HEK293 (cell line): ENCODE measurements around the gene DDX23.

Experiments
- CTCF ChIA-PET: fragments of 350-600 bp; formaldehyde crosslinking; extraction: SDS; loops from one replicate; lab custom pipeline; 2021; ENCODE audit warnings: antibody characterized with exemption; lab: Yijun Ruan, JAX
- POLR2A ChIA-PET: fragments of 300-600 bp; formaldehyde crosslinking; extraction: SDS; loops from one replicate; lab custom pipeline; 2020; ENCODE audit warnings: antibody characterized with exemption, inconsistent platforms; lab: Yijun Ruan, JAX
- H3K27ac ChIP-seq: fragments of 200-500 bp; sonication (Bioruptor generic); 2 replicates; pipeline ENCODE4 v1.5.1; 2014; ENCODE audit warnings: low read depth, low read length, control low read depth, inconsistent platforms; ENCODE audit errors: extremely low read depth
- H3K36me3 ChIP-seq, 2 experiments: fragments of 200-500 bp in 1 of 2; sonication (Bioruptor generic) in 1 of 2; 1 replicate in 1 of 2; 2 replicates in 1 of 2; pipeline ENCODE4 v1.5.1; 2014 to 2017; ENCODE audit warnings: inconsistent platforms in 2 of 2, low read length in 2 of 2; ENCODE audit not compliant: control insufficient read depth in 2 of 2, insufficient read depth in 1 of 2
- H3K4me1 ChIP-seq: fragments of 200-500 bp; sonication (Bioruptor generic); 2 replicates; pipeline ENCODE4 v1.5.1; 2014; ENCODE audit warnings: mild to moderate bottlenecking, low read length, inconsistent platforms; ENCODE audit not compliant: control insufficient read depth, insufficient read depth
- H3K4me3 ChIP-seq: 2 replicates; pipeline ENCODE4 v1.5.1; 2011; ENCODE audit warnings: low read depth, mild to moderate bottlenecking, control low read depth, low read length, moderate library complexity
- H3K9me3 ChIP-seq: fragments of 200-500 bp; sonication (Bioruptor generic); 2 replicates; pipeline ENCODE4 v1.5.1; 2014; ENCODE audit warnings: low read depth, low read length, inconsistent platforms; ENCODE audit not compliant: control insufficient read depth, insufficient read depth
- ZBTB48 ChIP-seq: fragments of 450-650 bp; formaldehyde crosslinking; IDR thresholded peaks from 2 replicates; pipeline ENCODE4 v1.5.1; 2016; ENCODE audit warnings: missing biosample characterization, missing genetic modification characterization
- ZFP41 ChIP-seq: fragments of 450-650 bp; formaldehyde crosslinking; IDR thresholded peaks from 2 replicates; pipeline ENCODE4 v1.5.1; 2016; ENCODE audit warnings: missing biosample characterization, missing genetic modification characterization, borderline replicate concordance
- ZNF10 ChIP-seq: fragments of 450-650 bp; formaldehyde crosslinking; IDR thresholded peaks from 2 replicates; pipeline ENCODE4 v1.5.1; 2017; ENCODE audit warnings: missing biosample characterization, missing genetic modification characterization
- ZNF157 ChIP-seq: fragments of 450-650 bp; formaldehyde crosslinking; IDR thresholded peaks from 2 replicates; pipeline ENCODE4 v1.5.1; 2016; ENCODE audit warnings: missing biosample characterization, missing genetic modification characterization
- ZNF175 ChIP-seq: fragments of 450-650 bp; formaldehyde crosslinking; IDR thresholded peaks from 2 replicates; pipeline ENCODE4 v1.5.1; 2016; ENCODE audit warnings: missing biosample characterization, missing genetic modification characterization
- ZNF266 ChIP-seq: fragments of 450-650 bp; formaldehyde crosslinking; IDR thresholded peaks from 2 replicates; pipeline ENCODE4 v1.5.1; 2016; ENCODE audit warnings: missing biosample characterization, missing genetic modification characterization, low read depth
- ZNF311 ChIP-seq: fragments of 450-650 bp; formaldehyde crosslinking; IDR thresholded peaks from 2 replicates; pipeline ENCODE4 v1.5.1; 2017; ENCODE audit warnings: missing biosample characterization, missing genetic modification characterization, borderline replicate concordance
- ZNF324 ChIP-seq: fragments of 450-650 bp; formaldehyde crosslinking; IDR thresholded peaks from 2 replicates; pipeline ENCODE4 v1.5.1; 2016; ENCODE audit warnings: missing biosample characterization, missing genetic modification characterization
- ZNF571 ChIP-seq: fragments of 450-650 bp; formaldehyde crosslinking; IDR thresholded peaks from 2 replicates; pipeline ENCODE4 v1.5.0; 2017; ENCODE audit warnings: missing biosample characterization, missing genetic modification characterization
- ZNF629 ChIP-seq: fragments of 450-650 bp; formaldehyde crosslinking; IDR thresholded peaks from 2 replicates; pipeline ENCODE4 v1.5.1; 2017; ENCODE audit warnings: missing biosample characterization, missing genetic modification characterization
- ZNF747 ChIP-seq: fragments of 450-650 bp; formaldehyde crosslinking; IDR thresholded peaks from 2 replicates; pipeline ENCODE4 v1.5.1; 2016; ENCODE audit warnings: missing biosample characterization, missing genetic modification characterization
- ZNF768 ChIP-seq: fragments of 450-650 bp; formaldehyde crosslinking; IDR thresholded peaks from 2 replicates; pipeline ENCODE4 v1.5.1; 2018; ENCODE audit warnings: missing biosample characterization, mild to moderate bottlenecking, missing genetic modification characterization
- ZSCAN30 ChIP-seq: fragments of 450-650 bp; IDR thresholded peaks from 2 replicates; pipeline ENCODE4 v1.5.1; 2018; ENCODE audit warnings: missing biosample characterization, mild to moderate bottlenecking, missing genetic modification characterization, moderate library complexity
- TF ChIP-seq, protein P1 (sequence below): fragments of 450-650 bp; formaldehyde crosslinking; IDR thresholded peaks from 2 replicates; pipeline ENCODE4; 2016; ENCODE audit warnings: missing biosample characterization, missing genetic modification characterization
- TF ChIP-seq, protein P2 (sequence below): fragments of 450-650 bp; formaldehyde crosslinking; IDR thresholded peaks from 2 replicates; pipeline ENCODE4 v1.5.1; 2016; ENCODE audit warnings: missing biosample characterization, missing genetic modification characterization
- TF ChIP-seq, protein P3 (sequence below): fragments of 450-650 bp; formaldehyde crosslinking; conservative IDR thresholded peaks from 2 replicates; pipeline ENCODE4 v1.5.1; 2016; ENCODE audit warnings: low read depth, missing biosample characterization, missing genetic modification characterization
- TF ChIP-seq, protein P4 (sequence below): fragments of 450-650 bp; formaldehyde crosslinking; IDR thresholded peaks from 2 replicates; pipeline ENCODE4 v1.5.1; 2017; ENCODE audit warnings: missing biosample characterization, missing genetic modification characterization

The DDX23 gene

DNA sequence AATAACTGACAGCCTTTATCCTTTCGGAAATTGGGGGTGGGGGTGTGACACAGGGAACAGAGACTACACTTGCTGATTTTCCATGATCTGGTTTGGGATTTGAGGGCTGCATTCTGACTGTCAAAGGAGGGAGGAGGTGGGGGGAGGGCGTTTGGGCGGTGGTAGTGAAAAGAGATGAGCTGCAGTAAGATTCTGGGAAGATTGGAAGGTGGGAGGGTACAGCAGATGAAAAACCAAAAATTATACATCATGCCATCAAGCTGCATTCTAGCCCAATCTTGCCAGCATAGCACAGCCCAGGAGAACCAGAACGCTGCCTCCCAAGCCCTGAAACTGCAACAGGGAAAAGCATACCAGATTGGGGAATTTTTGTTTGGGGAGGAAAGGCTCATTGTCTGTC lies 11.3 kb upstream of the DDX23 start:
- POLR2A ChIA-PET = no interaction called here
- no peak overlapping the region for H3K4me3 ChIP-seq
- H3K9me3 ChIP-seq = no peaks in the 10 kb centered on the region
- TF ChIP-seq ZNF629 (tag by site-specific recombination) (no peak), ZBTB48 (tag by site-specific recombination) (no peak), ZNF157 (tag by site-specific recombination) (no peak), ZNF266 (tag by site-specific recombination) (no peak), ZNF324 (tag by site-specific recombination) (no peak), ZFP41 (tag by site-specific recombination) (no peak), ZNF768 (tag by site-specific recombination) (no peak), ZNF571 (no peak), ZNF175 (no peak), ZNF311 (tag by site-specific recombination) (no peak), ZSCAN30 (tag by site-specific recombination) (no peak), ZNF10 (tag by site-specific recombination) (no peak), ZNF747 (tag by site-specific recombination) (no peak)
- TF ChIP-seq, protein P1, sequence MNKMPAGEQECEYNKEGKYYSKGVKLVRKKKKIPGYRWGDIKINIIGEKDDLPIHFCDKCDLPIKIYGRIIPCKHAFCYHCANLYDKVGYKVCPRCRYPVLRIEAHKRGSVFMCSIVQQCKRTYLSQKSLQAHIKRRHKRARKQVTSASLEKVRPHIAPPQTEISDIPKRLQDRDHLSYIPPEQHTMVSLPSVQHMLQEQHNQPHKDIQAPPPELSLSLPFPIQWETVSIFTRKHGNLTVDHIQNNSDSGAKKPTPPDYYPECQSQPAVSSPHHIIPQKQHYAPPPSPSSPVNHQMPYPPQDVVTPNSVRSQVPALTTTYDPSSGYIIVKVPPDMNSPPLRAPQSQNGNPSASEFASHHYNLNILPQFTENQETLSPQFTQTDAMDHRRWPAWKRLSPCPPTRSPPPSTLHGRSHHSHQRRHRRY = no peak
- TF ChIP-seq, protein P2, sequence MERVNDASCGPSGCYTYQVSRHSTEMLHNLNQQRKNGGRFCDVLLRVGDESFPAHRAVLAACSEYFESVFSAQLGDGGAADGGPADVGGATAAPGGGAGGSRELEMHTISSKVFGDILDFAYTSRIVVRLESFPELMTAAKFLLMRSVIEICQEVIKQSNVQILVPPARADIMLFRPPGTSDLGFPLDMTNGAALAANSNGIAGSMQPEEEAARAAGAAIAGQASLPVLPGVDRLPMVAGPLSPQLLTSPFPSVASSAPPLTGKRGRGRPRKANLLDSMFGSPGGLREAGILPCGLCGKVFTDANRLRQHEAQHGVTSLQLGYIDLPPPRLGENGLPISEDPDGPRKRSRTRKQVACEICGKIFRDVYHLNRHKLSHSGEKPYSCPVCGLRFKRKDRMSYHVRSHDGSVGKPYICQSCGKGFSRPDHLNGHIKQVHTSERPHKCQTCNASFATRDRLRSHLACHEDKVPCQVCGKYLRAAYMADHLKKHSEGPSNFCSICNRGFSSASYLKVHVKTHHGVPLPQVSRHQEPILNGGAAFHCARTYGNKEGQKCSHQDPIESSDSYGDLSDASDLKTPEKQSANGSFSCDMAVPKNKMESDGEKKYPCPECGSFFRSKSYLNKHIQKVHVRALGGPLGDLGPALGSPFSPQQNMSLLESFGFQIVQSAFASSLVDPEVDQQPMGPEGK (tag by site-specific recombination) = no peak
- TF ChIP-seq, protein P3, sequence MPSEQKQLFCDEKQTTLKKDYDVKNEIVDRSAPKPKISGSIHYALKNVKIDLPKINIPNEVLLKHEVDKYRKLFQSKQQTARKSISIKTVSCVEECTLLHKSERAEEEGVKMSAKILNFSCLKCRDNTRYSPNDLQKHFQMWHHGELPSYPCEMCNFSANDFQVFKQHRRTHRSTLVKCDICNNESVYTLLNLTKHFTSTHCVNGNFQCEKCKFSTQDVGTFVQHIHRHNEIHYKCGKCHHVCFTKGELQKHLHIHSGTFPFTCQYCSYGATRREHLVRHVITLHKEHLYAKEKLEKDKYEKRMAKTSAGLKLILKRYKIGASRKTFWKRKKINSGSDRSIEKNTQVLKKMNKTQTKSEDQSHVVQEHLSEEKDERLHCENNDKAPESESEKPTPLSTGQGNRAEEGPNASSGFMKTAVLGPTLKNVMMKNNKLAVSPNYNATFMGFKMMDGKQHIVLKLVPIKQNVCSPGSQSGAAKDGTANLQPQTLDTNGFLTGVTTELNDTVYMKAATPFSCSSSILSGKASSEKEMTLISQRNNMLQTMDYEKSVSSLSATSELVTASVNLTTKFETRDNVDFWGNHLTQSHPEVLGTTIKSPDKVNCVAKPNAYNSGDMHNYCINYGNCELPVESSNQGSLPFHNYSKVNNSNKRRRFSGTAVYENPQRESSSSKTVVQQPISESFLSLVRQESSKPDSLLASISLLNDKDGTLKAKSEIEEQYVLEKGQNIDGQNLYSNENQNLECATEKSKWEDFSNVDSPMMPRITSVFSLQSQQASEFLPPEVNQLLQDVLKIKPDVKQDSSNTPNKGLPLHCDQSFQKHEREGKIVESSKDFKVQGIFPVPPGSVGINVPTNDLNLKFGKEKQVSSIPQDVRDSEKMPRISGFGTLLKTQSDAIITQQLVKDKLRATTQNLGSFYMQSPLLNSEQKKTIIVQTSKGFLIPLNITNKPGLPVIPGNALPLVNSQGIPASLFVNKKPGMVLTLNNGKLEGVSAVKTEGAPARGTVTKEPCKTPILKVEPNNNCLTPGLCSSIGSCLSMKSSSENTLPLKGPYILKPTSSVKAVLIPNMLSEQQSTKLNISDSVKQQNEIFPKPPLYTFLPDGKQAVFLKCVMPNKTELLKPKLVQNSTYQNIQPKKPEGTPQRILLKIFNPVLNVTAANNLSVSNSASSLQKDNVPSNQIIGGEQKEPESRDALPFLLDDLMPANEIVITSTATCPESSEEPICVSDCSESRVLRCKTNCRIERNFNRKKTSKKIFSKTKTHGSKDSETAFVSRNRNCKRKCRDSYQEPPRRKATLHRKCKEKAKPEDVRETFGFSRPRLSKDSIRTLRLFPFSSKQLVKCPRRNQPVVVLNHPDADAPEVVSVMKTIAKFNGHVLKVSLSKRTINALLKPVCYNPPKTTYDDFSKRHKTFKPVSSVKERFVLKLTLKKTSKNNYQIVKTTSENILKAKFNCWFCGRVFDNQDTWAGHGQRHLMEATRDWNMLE (tag by site-specific recombination) = no peak
- TF ChIP-seq, protein P4, sequence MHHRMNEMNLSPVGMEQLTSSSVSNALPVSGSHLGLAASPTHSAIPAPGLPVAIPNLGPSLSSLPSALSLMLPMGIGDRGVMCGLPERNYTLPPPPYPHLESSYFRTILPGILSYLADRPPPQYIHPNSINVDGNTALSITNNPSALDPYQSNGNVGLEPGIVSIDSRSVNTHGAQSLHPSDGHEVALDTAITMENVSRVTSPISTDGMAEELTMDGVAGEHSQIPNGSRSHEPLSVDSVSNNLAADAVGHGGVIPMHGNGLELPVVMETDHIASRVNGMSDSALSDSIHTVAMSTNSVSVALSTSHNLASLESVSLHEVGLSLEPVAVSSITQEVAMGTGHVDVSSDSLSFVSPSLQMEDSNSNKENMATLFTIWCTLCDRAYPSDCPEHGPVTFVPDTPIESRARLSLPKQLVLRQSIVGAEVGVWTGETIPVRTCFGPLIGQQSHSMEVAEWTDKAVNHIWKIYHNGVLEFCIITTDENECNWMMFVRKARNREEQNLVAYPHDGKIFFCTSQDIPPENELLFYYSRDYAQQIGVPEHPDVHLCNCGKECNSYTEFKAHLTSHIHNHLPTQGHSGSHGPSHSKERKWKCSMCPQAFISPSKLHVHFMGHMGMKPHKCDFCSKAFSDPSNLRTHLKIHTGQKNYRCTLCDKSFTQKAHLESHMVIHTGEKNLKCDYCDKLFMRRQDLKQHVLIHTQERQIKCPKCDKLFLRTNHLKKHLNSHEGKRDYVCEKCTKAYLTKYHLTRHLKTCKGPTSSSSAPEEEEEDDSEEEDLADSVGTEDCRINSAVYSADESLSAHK (tag by site-specific recombination) = no peak
- no peak overlapping the region for H3K27ac ChIP-seq
- H3K4me1 ChIP-seq = peaks cover 6% of the 10 kb centered on the region
- CTCF ChIA-PET = interaction anchor here (0.6 to 9.2 kb wide), 6 partner anchors 9 to 215 kb away, joined by 3 to 84 read pairs (median 4); partner anchors contain the start of gene DDX23
- peaks cover 0 to 23% of the 10 kb centered on the region in 2 experiments; a peak in 2 of 3 replicates for H3K36me3 ChIP-seq
